Large intestine (tissue), 12 donors: ENCODE results near the gene OSBPL3. TPM values are rescaled to one million over a fixed set of nuclear protein-coding genes. Genes with fewer than 3 reads are reported as not detected.
"Not testable (repeated sequence)": the region's sequence is repeated elsewhere in the genome, so short reads cannot be mapped to it uniquely, and the experiment has no call there.

Experiments
- DNase-seq, 2 donors: peaks; one replicate each; pipeline versions ENCODE4 v3.0.0 to v3.0.0-alpha.2; 2013
- H3K27ac ChIP-seq: one replicate; pipeline ENCODE4 v1.5.1; 2013; ENCODE audit warnings: low read length
- H3K27me3 ChIP-seq: 2 replicates; pipeline ENCODE4 v1.6.1; 2013; ENCODE audit warnings: low read length; ENCODE audit not compliant: control insufficient read depth, insufficient read depth
- H3K36me3 ChIP-seq: 2 replicates; pipeline ENCODE4 v1.6.1; 2013; ENCODE audit warnings: low read length; ENCODE audit not compliant: control insufficient read depth, insufficient read depth
- H3K4me1 ChIP-seq: one replicate; pipeline ENCODE4 v1.6.1; 2013; ENCODE audit warnings: low read length; ENCODE audit not compliant: control insufficient read depth, insufficient read depth
- H3K4me3 ChIP-seq: one replicate; pipeline ENCODE4 v1.5.1; 2013; ENCODE audit warnings: low read length
- H3K9me3 ChIP-seq: one replicate; pipeline ENCODE4 v1.6.1; 2013; ENCODE audit warnings: mild to moderate bottlenecking, low read depth, low read length, moderate library complexity; ENCODE audit not compliant: control insufficient read depth
- WGBS: methylation state at CpG from one replicate; pipeline ENCODE4 v1.1.5; 2013; ENCODE audit warnings: low lambda C conversion rate; ENCODE audit not compliant: insufficient coverage; 5-methylcytosine and 5-hydroxymethylcytosine counted together
- long read RNA-seq, 11 donors: transcript quantifications; one replicate each; lab custom pipeline, GENCODE V29; 2026
- polyA plus RNA-seq: library from polyadenylated mRNA; unstranded; fragments of 120-200 nt; gene quantifications from one replicate; pipeline ENCODE4 v1.2.1, GENCODE V29; 2013

Gene OSBPL3
- polyA plus RNA-seq = 32.4 TPM
- long read RNA-seq, donor 1 = 0 reads
- long read RNA-seq, donor 2, partial matches to known transcripts = 16 of 16 reads
- long read RNA-seq, donor 2, other reads (novel, unspliced or antisense) = 0 of 16 reads
- long read RNA-seq, donor 3, full-length matches to known transcripts = 3 of 8 reads
- long read RNA-seq, donor 3, partial matches to known transcripts = 5 of 8 reads
- long read RNA-seq, donor 3, other reads (novel, unspliced or antisense) = 0 of 8 reads
- long read RNA-seq, donor 4 = 0 reads
- long read RNA-seq, donor 5 = 0 reads
- long read RNA-seq, donor 6 = 0 reads
- long read RNA-seq, donor 7 = 0 reads
- long read RNA-seq, donor 8 = 0 reads
- long read RNA-seq, donor 9, partial matches to known transcripts = 0 of 1 reads
- long read RNA-seq, donor 9, other reads (novel, unspliced or antisense) = 0 of 1 reads
- long read RNA-seq, donor 10 = 0 reads
- long read RNA-seq, donor 11 = 0 reads

GRCh38 chr7:24979863-24980533, at the start of gene OSBPL3:
Gene OSBPL3 (minus strand): TSS chr7:24980178. CDS start chr7:24892472, 87,706 bp downstream.
- peaks cover 5% of the 10 kb centered on the region for H3K27me3 ChIP-seq
- no peaks in the 10 kb centered on the region for H3K9me3 ChIP-seq
- H3K4me3 ChIP-seq = peak within 1 kb of the TSS; percentile 71
- peak; percentile 96 to 97 for DNase-seq
- H3K27ac ChIP-seq = peak within 1 kb of the TSS; percentile 91
- no CpG with 5 or more reads among the region's 73 CpGs for WGBS
- H3K36me3 ChIP-seq = no peaks in the 10 kb centered on the region
- peaks cover 8% of the 10 kb centered on the region for H3K4me1 ChIP-seq

GRCh38 chr7:25029075-25029474, 49.1 kb upstream of the OSBPL3 start:
- Histone ChIP-seq H3K4me3 (no peak overlapping the region), H3K27ac (no peak overlapping the region), H3K36me3 (no peaks in the 10 kb centered on the region), H3K4me1 (peaks cover 14% of the 10 kb centered on the region), H3K27me3 (no peaks in the 10 kb centered on the region), H3K9me3 (no peaks in the 10 kb centered on the region)
- no peak for DNase-seq
- no CpG with 5 or more reads among the region's 1 CpG for WGBS

- Histone ChIP-seq H3K36me3 (no peaks in the 10 kb centered on the region), H3K9me3 (no peaks in the 10 kb centered on the region), H3K27me3 (no peaks in the 10 kb centered on the region), H3K27ac (no peak overlapping the region), H3K4me1 (peaks cover 14% of the 10 kb centered on the region), H3K4me3 (no peak overlapping the region)
- WGBS = 10% methylated on average over 2 of the region's 8 CpGs
- DNase-seq = peak in 1 of 2 donors; percentile 45
Measured at GRCh38 chr7:25028370-25029021, 48.5 kb upstream of the OSBPL3 start.

- Histone ChIP-seq H3K27ac (peak overlapping the region; percentile 75), H3K36me3 (no peaks in the 10 kb centered on the region), H3K4me1 (peaks cover 14% of the 10 kb centered on the region), H3K9me3 (no peaks in the 10 kb centered on the region), H3K4me3 (no peak overlapping the region), H3K27me3 (no peaks in the 10 kb centered on the region)
- no peak for DNase-seq
- no CpG with 5 or more reads among the region's 3 CpGs for WGBS
Measured at GRCh38 chr7:25026156-25026555, 46.2 kb upstream of the OSBPL3 start.

- H3K36me3 ChIP-seq = no peaks in the 10 kb centered on the region
- H3K9me3 ChIP-seq = no peaks in the 10 kb centered on the region
- peak; percentile 86 to 94 for DNase-seq
- H3K27me3 ChIP-seq = no peaks in the 10 kb centered on the region
- peak overlapping the region; percentile 75 for H3K27ac ChIP-seq
- H3K4me1 ChIP-seq = peaks cover 14% of the 10 kb centered on the region
- H3K4me3 ChIP-seq = no peak overlapping the region
Measured at GRCh38 chr7:25025218-25025671, 45.3 kb upstream of the OSBPL3 start.

GRCh38 chr7:25024066-25024465, 44.1 kb upstream of the OSBPL3 start:
- DNase-seq = no peak
- no peaks in the 10 kb centered on the region for H3K9me3 ChIP-seq
- H3K4me3 ChIP-seq = no peak overlapping the region
- H3K36me3 ChIP-seq = no peaks in the 10 kb centered on the region
- 79% methylated on average over 2 of the region's 2 CpGs for WGBS
- H3K27me3 ChIP-seq = no peaks in the 10 kb centered on the region
- peaks cover 11% of the 10 kb centered on the region for H3K4me1 ChIP-seq
- H3K27ac ChIP-seq = no peak overlapping the region

- not testable (repeated sequence) for H3K9me3 ChIP-seq, H3K4me3 ChIP-seq, H3K4me1 ChIP-seq, H3K27ac ChIP-seq, H3K27me3 ChIP-seq, DNase-seq, H3K36me3 ChIP-seq
- no CpG with 5 or more reads among the region's 30 CpGs for whole genome bisulfite sequencing
Measured at GRCh38 chr7:25017671-25018070, 37.7 kb upstream of the OSBPL3 start.

GRCh38 chr7:25014756-25015155, 34.8 kb upstream of the OSBPL3 start:
- H3K9me3 ChIP-seq = no peaks in the 10 kb centered on the region
- no CpG with 5 or more reads among the region's 2 CpGs for WGBS
- no peak overlapping the region for H3K27ac ChIP-seq
- H3K4me1 ChIP-seq = no peaks in the 10 kb centered on the region
- H3K4me3 ChIP-seq = no peak overlapping the region
- H3K36me3 ChIP-seq = no peaks in the 10 kb centered on the region
- no peak for DNase-seq
- H3K27me3 ChIP-seq = no peaks in the 10 kb centered on the region

GRCh38 chr7:25012710-25013109, 32.7 kb upstream of the OSBPL3 start:
- H3K36me3 ChIP-seq, H3K27me3 ChIP-seq, H3K4me1 ChIP-seq, DNase-seq, H3K4me3 ChIP-seq, H3K9me3 ChIP-seq, H3K27ac ChIP-seq: not testable (repeated sequence)
- WGBS = no CpG with 5 or more reads among the region's 3 CpGs

- Histone ChIP-seq H3K4me3 (no peak overlapping the region), H3K36me3 (no peaks in the 10 kb centered on the region), H3K4me1 (no peaks in the 10 kb centered on the region), H3K27ac (no peak overlapping the region), H3K9me3 (peaks cover 2% of the 10 kb centered on the region), H3K27me3 (no peaks in the 10 kb centered on the region)
- DNase-seq = no peak
Measured at GRCh38 chr7:25012254-25012653, 32.3 kb upstream of the OSBPL3 start.
